ENCODE measurements around the gene POU2AF1.

GRCh38 chr11:111368285-111368560 is 10.9 kb downstream of the POU2AF1 start:
- TF ChIP-seq, protein P1, sequence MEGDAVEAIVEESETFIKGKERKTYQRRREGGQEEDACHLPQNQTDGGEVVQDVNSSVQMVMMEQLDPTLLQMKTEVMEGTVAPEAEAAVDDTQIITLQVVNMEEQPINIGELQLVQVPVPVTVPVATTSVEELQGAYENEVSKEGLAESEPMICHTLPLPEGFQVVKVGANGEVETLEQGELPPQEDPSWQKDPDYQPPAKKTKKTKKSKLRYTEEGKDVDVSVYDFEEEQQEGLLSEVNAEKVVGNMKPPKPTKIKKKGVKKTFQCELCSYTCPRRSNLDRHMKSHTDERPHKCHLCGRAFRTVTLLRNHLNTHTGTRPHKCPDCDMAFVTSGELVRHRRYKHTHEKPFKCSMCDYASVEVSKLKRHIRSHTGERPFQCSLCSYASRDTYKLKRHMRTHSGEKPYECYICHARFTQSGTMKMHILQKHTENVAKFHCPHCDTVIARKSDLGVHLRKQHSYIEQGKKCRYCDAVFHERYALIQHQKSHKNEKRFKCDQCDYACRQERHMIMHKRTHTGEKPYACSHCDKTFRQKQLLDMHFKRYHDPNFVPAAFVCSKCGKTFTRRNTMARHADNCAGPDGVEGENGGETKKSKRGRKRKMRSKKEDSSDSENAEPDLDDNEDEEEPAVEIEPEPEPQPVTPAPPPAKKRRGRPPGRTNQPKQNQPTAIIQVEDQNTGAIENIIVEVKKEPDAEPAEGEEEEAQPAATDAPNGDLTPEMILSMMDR (IDR thresholded peaks at IDR 0.05; ENCODE audit: low read depth, low read length, missing input control), result no peak
- TF ChIP-seq FOXA1 (IDR thresholded peaks at IDR 0.05) (no peak), REST (IDR thresholded peaks at IDR 0.05) (no peak), TAF1 (conservative IDR thresholded peaks at IDR 0.05) (no peak), RXRA (IDR thresholded peaks at IDR 0.05) (no peak), RAD21 (IDR thresholded peaks at IDR 0.05) (no peak), SP1 (IDR thresholded peaks at IDR 0.05) (no peak), GABPA (IDR thresholded peaks at IDR 0.05 in 1 of 2, conservative IDR thresholded peaks at IDR 0.05 in 1 of 2) (no peak), YY1 (IDR thresholded peaks at IDR 0.05) (no peak)
- TF ChIP-seq, protein P2, sequence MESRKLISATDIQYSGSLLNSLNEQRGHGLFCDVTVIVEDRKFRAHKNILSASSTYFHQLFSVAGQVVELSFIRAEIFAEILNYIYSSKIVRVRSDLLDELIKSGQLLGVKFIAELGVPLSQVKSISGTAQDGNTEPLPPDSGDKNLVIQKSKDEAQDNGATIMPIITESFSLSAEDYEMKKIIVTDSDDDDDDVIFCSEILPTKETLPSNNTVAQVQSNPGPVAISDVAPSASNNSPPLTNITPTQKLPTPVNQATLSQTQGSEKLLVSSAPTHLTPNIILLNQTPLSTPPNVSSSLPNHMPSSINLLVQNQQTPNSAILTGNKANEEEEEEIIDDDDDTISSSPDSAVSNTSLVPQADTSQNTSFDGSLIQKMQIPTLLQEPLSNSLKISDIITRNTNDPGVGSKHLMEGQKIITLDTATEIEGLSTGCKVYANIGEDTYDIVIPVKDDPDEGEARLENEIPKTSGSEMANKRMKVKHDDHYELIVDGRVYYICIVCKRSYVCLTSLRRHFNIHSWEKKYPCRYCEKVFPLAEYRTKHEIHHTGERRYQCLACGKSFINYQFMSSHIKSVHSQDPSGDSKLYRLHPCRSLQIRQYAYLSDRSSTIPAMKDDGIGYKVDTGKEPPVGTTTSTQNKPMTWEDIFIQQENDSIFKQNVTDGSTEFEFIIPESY (IDR thresholded peaks at IDR 0.05), result no peak

Measured in liver (tissue), 3 donors.